ENCODE measurements around the gene VEZF1. TPM values are rescaled to one million over a fixed set of nuclear protein-coding genes. Genes with fewer than 3 reads are reported as not detected.

The VEZF1 gene
- total RNA-seq, 1 experiment from 2014 or later, result 78.1 TPM

DNA sequence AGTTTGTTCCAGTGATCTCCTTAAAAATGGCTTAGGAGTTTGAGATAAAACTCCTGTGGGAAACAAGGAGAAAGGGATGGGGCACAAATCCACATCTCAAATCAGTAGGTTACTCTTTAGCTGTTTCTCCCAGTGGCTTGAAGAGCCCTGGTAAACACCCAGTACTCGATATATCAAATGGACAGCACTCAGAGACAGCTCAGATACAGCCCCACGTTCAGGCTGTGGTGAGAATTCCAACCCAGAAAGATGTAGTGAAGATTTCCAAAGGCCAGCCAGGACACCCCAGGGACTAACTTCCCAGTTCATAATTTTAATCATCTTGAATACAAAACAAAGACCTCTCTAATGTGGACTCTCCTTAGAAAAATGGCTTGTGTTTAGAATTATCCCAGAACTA lies 6.4 kb upstream of the VEZF1 start:
- no peak overlapping the region for H3K27ac ChIP-seq (ENCODE audit: low read length)
- no peak for ATAC-seq
- peaks cover 23% of the 10 kb centered on the region for H3K36me3 ChIP-seq (ENCODE audit: low read depth, low read length)
- intact Hi-C loops (cut with micrococcal nuclease), result loop anchor here (2.0 kb wide), 2 partner anchors 46 to 102 kb away; no protein-coding TSS in a partner anchor
- H3K4me1 ChIP-seq (ENCODE audit: insufficient read depth, low read length), result 0 out of 2 replicates have a peak, but pooled peaks cover 2% of the 10 kb centered on the region
- H3K79me2 ChIP-seq (ENCODE audit: low read length), result no peaks in the 10 kb centered on the region
- TF ChIP-seq EZH2phosphoT487 (IDR thresholded peaks at IDR 0.05; ENCODE audit: borderline replicate concordance, low read length) (no peak), EZH2 (IDR thresholded peaks at IDR 0.05; ENCODE audit: low read length, unreplicated experiment) (no peak)
- TF ChIP-seq, protein P1, sequence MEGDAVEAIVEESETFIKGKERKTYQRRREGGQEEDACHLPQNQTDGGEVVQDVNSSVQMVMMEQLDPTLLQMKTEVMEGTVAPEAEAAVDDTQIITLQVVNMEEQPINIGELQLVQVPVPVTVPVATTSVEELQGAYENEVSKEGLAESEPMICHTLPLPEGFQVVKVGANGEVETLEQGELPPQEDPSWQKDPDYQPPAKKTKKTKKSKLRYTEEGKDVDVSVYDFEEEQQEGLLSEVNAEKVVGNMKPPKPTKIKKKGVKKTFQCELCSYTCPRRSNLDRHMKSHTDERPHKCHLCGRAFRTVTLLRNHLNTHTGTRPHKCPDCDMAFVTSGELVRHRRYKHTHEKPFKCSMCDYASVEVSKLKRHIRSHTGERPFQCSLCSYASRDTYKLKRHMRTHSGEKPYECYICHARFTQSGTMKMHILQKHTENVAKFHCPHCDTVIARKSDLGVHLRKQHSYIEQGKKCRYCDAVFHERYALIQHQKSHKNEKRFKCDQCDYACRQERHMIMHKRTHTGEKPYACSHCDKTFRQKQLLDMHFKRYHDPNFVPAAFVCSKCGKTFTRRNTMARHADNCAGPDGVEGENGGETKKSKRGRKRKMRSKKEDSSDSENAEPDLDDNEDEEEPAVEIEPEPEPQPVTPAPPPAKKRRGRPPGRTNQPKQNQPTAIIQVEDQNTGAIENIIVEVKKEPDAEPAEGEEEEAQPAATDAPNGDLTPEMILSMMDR (conservative IDR thresholded peaks at IDR 0.05; ENCODE audit: low read depth, low read length), result no peak
- no peak overlapping the region for H2AFZ ChIP-seq (ENCODE audit: low read length)
- H4K20me1 ChIP-seq (ENCODE audit: low read length), result no peaks in the 10 kb centered on the region; the same call in 1 of the 2 replicates
- no peaks in the 10 kb centered on the region for H3K9me3 ChIP-seq (ENCODE audit: low read length)
- no peaks in the 10 kb centered on the region for H3K27me3 ChIP-seq (ENCODE audit: low read length)
- ChIA-PET CTCF (interaction anchor here (0.6 kb wide), 1 partner anchor 200 kb away, joined by 3 read pairs; no protein-coding TSS in a partner anchor), POLR2A (ENCODE audit: unreplicated experiment) (no interaction called here)
- no peaks in the 10 kb centered on the region for H3K9me2 ChIP-seq (replicated peaks; ENCODE audit: low read length)
- H3K4me3 ChIP-seq (ENCODE audit: low read length), result no peak overlapping the region
- no TSS peak for BruUV-seq (replicated peaks)
- no peak overlapping the region for H3K9ac ChIP-seq (ENCODE audit: low read length)
- no peak for DNase-seq
- no peak overlapping the region for H3K4me2 ChIP-seq (ENCODE audit: low read length)
- H3F3A ChIP-seq (ENCODE audit: low read length, unreplicated experiment), result peaks cover 39% of the 10 kb centered on the region

DNA sequence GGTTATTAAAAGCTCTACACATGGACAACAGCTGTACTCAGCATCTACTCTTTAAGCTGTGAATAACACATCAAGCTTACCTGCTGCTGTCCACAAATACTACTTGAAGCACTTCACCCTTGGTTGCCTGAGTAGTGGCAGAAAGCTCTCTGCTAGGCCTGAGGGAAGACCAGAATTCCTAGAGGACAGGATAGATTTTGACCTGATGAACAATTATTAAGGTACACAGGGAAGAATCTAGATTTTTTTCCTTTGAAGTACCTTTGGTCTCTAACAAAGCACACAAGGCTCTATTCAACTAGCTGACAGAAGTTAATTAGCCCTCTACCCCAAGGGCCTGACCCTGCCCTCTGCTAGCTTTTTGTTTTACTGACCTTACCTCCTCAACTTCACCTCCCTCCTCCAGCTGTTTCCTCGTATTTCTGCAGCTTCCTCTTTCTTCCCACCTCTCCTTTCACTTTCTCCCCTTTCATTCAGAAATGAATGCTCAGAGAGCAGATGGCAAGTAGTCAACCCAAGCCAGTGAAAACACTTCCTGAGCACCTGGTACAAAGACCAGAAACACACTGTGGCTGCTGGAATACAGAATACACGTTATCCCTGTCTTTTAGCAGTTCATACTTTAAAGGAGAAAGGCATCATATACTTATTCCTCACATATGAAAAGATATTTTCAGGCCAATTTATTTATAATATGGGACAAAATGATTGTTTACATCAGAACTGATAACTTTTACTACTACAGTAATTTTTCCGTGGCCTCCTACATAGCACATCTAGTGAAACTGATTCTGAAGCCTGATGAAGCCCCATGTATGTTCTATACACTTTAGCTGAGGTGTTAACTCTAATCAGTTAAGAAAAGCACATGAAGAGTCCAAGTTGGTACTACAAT lies 5.7 kb upstream of the VEZF1 start:
- Histone ChIP-seq H3K36me3 (ENCODE audit: low read depth, low read length) (peaks cover 17% of the 10 kb centered on the region), H3K9ac (ENCODE audit: low read length) (no peak overlapping the region), H3K4me2 (ENCODE audit: low read length) (no peak overlapping the region), H3K27ac (ENCODE audit: low read length) (no peak overlapping the region), H3K4me1 (ENCODE audit: insufficient read depth, low read length) (peaks cover 9% of the 10 kb centered on the region; the same call in 1 of the 2 replicates), H3K4me3 (ENCODE audit: low read length) (no peak overlapping the region), H3F3A (ENCODE audit: low read length, unreplicated experiment) (peaks cover 39% of the 10 kb centered on the region), H3K27me3 (ENCODE audit: low read length) (no peaks in the 10 kb centered on the region), H3K9me2 (replicated peaks; ENCODE audit: low read length) (no peaks in the 10 kb centered on the region), H4K20me1 (ENCODE audit: low read length) (no peaks in the 10 kb centered on the region), H3K79me2 (ENCODE audit: low read length) (no peaks in the 10 kb centered on the region), H3K9me3 (ENCODE audit: low read length) (no peaks in the 10 kb centered on the region), H2AFZ (ENCODE audit: low read length) (no peak overlapping the region)
- intact Hi-C loops (cut with micrococcal nuclease), result loop anchor here (2.0 kb wide), 2 partner anchors 45 to 101 kb away; no protein-coding TSS in a partner anchor
- ChIA-PET POLR2A (ENCODE audit: unreplicated experiment) (no interaction called here), CTCF (no interaction called here)
- no TSS peak for BruUV-seq (replicated peaks)
- no peak for TF ChIP-seq EZH2phosphoT487 (IDR thresholded peaks at IDR 0.05; ENCODE audit: borderline replicate concordance, low read length)
- TF ChIP-seq, protein P1 (conservative IDR thresholded peaks at IDR 0.05; ENCODE audit: low read depth, low read length), result no peak
- TF ChIP-seq EZH2 (IDR thresholded peaks at IDR 0.05; ENCODE audit: low read length, unreplicated experiment), result no peak
- DNase-seq, result no peak
- ATAC-seq, result no peak

DNA sequence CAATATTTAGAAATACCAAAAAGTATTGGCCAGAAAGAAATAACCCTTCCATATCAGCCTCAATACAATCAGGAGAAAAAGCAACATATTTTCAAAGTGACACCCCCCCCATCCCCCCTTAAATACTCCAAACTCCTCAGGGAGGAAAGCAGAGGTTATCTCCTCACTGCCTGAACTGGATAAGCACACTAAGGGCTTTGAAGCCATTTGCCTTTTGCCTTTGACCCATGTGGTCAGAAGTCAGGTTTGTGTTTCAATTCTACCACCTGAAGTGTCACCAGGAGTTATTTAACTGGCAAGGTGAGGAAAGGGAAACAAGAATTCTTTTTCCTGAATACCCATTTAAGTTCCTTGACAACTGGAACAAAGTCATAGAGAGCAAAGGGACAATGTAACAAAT lies 3.5 kb upstream of the VEZF1 start:
- Histone ChIP-seq H3K27me3 (ENCODE audit: low read length) (no peaks in the 10 kb centered on the region), H3K9me2 (replicated peaks; ENCODE audit: low read length) (no peaks in the 10 kb centered on the region), H3K36me3 (ENCODE audit: low read depth, low read length) (no peaks in the 10 kb centered on the region), H3K4me1 (ENCODE audit: insufficient read depth, low read length) (peaks cover 12% of the 10 kb centered on the region; the same call in 1 of the 2 replicates), H3K9ac (ENCODE audit: low read length) (no peak overlapping the region), H3K9me3 (ENCODE audit: low read length) (no peaks in the 10 kb centered on the region), H4K20me1 (ENCODE audit: low read length) (0 out of 2 replicates have a peak, but pooled peaks cover under 1% of the 10 kb centered on the region), H3K27ac (ENCODE audit: low read length) (no peak overlapping the region), H3F3A (ENCODE audit: low read length, unreplicated experiment) (peaks cover 31% of the 10 kb centered on the region), H3K4me2 (ENCODE audit: low read length) (no peak overlapping the region), H2AFZ (ENCODE audit: low read length) (no peak overlapping the region), H3K4me3 (ENCODE audit: low read length) (no peak overlapping the region), H3K79me2 (ENCODE audit: low read length) (peaks cover 13% of the 10 kb centered on the region)
- TF ChIP-seq EZH2 (IDR thresholded peaks at IDR 0.05; ENCODE audit: low read length, unreplicated experiment), result no peak
- TF ChIP-seq, protein P1 (conservative IDR thresholded peaks at IDR 0.05; ENCODE audit: low read depth, low read length), result no peak
- no peak for TF ChIP-seq EZH2phosphoT487 (IDR thresholded peaks at IDR 0.05; ENCODE audit: borderline replicate concordance, low read length)
- ChIA-PET POLR2A (ENCODE audit: unreplicated experiment) (no interaction called here), CTCF (no interaction called here)
- intact Hi-C loops (cut with micrococcal nuclease), result no loop called here
- ATAC-seq, result no peak
- no peak for DNase-seq
- no TSS peak for BruUV-seq (replicated peaks)
